WERI-Rb-1 (cell line): ENCODE measurements around the gene ATAD2B.

ENCODE experiments used
- DNase-seq: peaks from one replicate; pipeline ENCODE4 v3.0.0-alpha.2; 2020
- H3K27ac ChIP-seq: fragments of 250-450 bp; sonication (Bioruptor Pico); 2 replicates; pipeline ENCODE4 v1.5.1; 2020; ENCODE audit warnings: mild to moderate bottlenecking, moderate library complexity
- H3K27me3 ChIP-seq: fragments of 250-450 bp; sonication (Bioruptor Pico); 2 replicates; pipeline ENCODE4 v1.5.1; 2021; ENCODE audit warnings: mild to moderate bottlenecking, low read depth, moderate library complexity; ENCODE audit not compliant: insufficient read depth, severe bottlenecking
- H3K36me3 ChIP-seq: fragments of 250-450 bp; sonication (Bioruptor Pico); 2 replicates; pipeline ENCODE4 v1.5.1; 2020; ENCODE audit warnings: mild to moderate bottlenecking, moderate library complexity
- H3K4me3 ChIP-seq: 2 replicates; pipeline ENCODE4 v1.5.1; 2011; ENCODE audit warnings: low read depth, mild to moderate bottlenecking, control low read depth, low read length
- H3K9me3 ChIP-seq: fragments of 250-450 bp; sonication (Bioruptor Pico); 2 replicates; pipeline ENCODE4 v1.5.1; 2021; ENCODE audit warnings: mild to moderate bottlenecking, moderate library complexity; ENCODE audit not compliant: severe bottlenecking
- TF ChIP-seq, protein P1 (sequence below): IDR thresholded peaks from 2 replicates; pipeline ENCODE4 v1.5.1; 2011; ENCODE audit warnings: low read depth, mild to moderate bottlenecking, control low read depth, inconsistent platforms, low read length

Gene ATAD2B

DNA sequence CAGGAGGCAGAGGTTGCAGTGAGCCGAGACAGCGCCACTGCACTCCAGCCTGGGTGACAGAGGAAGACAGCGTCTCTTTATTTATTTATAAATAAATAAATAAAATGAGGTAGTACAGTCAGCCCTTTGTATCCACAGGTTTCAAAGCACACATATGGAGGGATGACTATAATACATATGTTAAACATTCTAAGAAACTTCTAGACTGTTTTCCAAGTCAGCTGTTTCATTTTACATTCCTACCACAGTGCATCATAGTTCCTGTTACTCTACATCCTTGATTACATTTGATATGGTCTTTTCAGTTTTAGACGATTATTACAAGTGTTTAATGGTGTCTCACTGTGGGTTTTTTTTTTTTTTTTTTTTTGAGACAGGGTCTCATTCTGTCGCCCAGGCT is 157.6 kb downstream of the ATAD2B start:
- Histone ChIP-seq H3K27ac (no peak overlapping the region), H3K9me3 (peaks cover 11% of the 10 kb centered on the region), H3K27me3 (no peaks in the 10 kb centered on the region), H3K4me3 (no peak overlapping the region), H3K36me3 (peaks cover 16% of the 10 kb centered on the region)
- DNase-seq, result no peak
- TF ChIP-seq, protein P1, sequence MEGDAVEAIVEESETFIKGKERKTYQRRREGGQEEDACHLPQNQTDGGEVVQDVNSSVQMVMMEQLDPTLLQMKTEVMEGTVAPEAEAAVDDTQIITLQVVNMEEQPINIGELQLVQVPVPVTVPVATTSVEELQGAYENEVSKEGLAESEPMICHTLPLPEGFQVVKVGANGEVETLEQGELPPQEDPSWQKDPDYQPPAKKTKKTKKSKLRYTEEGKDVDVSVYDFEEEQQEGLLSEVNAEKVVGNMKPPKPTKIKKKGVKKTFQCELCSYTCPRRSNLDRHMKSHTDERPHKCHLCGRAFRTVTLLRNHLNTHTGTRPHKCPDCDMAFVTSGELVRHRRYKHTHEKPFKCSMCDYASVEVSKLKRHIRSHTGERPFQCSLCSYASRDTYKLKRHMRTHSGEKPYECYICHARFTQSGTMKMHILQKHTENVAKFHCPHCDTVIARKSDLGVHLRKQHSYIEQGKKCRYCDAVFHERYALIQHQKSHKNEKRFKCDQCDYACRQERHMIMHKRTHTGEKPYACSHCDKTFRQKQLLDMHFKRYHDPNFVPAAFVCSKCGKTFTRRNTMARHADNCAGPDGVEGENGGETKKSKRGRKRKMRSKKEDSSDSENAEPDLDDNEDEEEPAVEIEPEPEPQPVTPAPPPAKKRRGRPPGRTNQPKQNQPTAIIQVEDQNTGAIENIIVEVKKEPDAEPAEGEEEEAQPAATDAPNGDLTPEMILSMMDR, result no peak

DNA sequence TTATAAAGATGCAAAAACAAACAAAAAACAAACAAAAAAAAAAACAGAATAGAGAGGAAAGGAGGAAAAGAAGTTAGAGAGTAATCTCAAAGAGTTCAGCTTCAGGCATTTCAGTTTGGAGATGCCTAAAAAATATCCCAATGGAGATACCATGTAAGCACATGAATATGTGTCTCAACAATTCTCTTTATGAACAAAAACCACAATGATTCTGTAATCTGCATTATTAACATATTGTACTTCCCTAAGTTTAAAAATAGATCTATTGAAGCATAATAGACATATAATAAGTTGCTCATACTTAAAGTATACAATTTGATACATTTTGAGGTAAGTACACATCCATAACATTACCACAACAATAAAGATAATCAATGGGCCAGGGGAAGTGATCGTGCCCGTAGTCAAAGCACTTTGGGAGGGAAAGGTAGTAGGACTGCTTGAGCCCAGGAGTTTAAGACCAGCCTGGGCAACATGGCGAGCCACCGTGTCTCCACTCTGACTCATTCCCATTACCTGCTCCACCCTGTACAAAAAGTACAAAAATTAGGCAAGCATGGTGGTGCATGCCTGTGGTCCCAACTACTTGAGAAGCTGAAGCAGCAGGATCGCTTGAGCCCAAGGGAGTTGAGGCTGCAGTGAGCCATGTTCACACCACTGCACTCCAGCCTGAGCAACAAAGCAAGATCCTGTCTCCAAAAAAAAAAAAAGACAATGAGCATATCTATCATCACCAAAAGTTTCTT is 158.9 kb downstream of the ATAD2B start:
- Histone ChIP-seq H3K4me3 (no peak overlapping the region), H3K36me3 (peaks cover 16% of the 10 kb centered on the region), H3K9me3 (peaks cover 11% of the 10 kb centered on the region), H3K27ac (no peak overlapping the region), H3K27me3 (no peaks in the 10 kb centered on the region)
- TF ChIP-seq, protein P1, result no peak
- no peak for DNase-seq

DNA sequence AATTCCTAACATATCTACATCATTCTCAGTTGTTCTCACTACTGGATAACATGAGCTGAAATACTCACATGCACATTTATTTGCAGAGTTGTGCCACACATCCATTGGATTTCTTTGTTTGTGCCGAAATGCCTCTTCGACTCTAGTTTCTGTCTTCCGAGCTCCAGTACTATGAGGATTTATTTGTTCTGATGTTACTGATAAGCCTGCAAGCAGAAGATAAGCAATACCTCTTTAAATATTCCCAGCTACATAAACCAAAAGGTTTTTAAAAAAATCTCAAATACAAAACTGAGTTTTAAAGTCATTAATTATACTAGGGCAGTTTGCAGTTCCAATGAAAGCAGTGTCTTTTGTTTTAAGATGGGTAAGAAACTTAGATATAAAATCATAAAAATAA is 164.8 kb downstream of the ATAD2B start:
- no peak overlapping the region for H3K27ac ChIP-seq
- H3K36me3 ChIP-seq, result peaks cover 15% of the 10 kb centered on the region
- TF ChIP-seq, protein P1, result no peak
- DNase-seq, result no peak
- no peaks in the 10 kb centered on the region for H3K9me3 ChIP-seq
- H3K27me3 ChIP-seq, result no peaks in the 10 kb centered on the region
- no peak overlapping the region for H3K4me3 ChIP-seq

DNA sequence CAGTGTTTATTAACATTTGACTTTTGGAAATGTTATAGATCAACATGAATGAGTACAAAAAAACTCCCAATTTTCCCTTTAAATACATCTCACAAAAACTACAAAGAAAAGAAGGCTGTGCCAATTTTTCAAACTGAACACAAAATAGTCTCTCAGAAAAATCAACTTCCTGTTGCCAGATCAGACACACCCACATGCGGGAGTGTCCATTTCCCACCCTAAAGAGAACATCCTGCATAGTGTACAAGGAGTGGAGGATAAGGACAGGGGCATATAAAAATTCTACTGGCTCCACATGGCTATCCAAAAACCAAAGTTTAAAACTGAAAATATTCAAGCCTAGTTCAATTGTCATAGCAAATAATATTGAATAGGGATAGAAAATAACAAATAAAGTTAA is 165.3 kb downstream of the ATAD2B start:
- DNase-seq, result no peak
- TF ChIP-seq, protein P1, result no peak
- Histone ChIP-seq H3K27me3 (no peaks in the 10 kb centered on the region), H3K36me3 (peaks cover 15% of the 10 kb centered on the region), H3K27ac (no peak overlapping the region), H3K4me3 (no peak overlapping the region), H3K9me3 (no peaks in the 10 kb centered on the region)

DNA sequence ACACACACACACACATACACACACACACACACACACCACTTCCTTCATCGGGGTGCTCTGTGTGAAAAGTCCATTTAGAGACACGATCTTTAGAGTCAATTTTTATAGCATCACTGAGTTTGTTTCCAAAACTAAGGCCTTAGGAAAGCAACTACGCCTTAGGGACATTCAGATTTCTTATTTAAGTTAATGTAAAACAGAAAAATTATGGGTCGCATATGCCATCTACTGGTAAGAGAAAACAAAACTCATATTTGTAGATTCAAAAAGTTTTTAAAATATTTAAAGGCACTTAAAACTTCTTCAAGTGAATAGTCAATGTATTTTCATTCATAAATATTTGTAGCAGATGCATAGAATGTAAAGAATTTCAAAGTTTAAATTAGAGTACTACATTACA is 166.2 kb downstream of the ATAD2B start:
- no peak for DNase-seq
- H3K9me3 ChIP-seq, result no peaks in the 10 kb centered on the region
- no peak overlapping the region for H3K27ac ChIP-seq
- no peak overlapping the region for H3K4me3 ChIP-seq
- peaks cover 15% of the 10 kb centered on the region for H3K36me3 ChIP-seq
- TF ChIP-seq, protein P1, result no peak
- H3K27me3 ChIP-seq, result no peaks in the 10 kb centered on the region
